DMS 273 treated with DMSO at 0.1 percent for 48 hours (cell line): Measurements from ENCODE around the gene CNTN2.

ENCODE experiments used
- DNase-seq: peaks from one replicate; lab custom pipeline; 2025; lab: John Stamatoyannopoulos, UW

The CNTN2 gene

GRCh38 chr1:205074084-205074483 is 31.1 kb downstream of the CNTN2 start:
- DNase-seq, result no peak

DNA sequence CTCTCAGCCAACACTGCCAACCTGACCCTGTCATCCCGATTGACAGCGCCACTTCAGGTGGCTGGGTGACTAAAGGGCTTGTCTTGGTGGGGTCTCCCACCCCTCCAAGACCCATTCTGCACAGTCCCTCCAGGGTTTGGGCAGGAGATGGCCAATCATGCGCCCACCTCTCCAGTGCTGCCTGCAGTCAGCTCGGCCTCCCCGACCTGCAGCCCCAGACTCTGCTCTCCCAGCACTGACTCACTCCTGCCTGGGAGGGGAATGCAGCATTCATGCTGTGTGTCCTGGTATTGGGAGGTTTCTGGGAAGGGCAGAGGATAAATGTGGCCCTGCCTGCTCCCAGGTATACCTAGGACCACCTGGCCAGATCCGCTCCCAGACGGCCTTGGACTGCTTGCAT is 31.5 kb downstream of the CNTN2 start:
- no peak for DNase-seq

DNA sequence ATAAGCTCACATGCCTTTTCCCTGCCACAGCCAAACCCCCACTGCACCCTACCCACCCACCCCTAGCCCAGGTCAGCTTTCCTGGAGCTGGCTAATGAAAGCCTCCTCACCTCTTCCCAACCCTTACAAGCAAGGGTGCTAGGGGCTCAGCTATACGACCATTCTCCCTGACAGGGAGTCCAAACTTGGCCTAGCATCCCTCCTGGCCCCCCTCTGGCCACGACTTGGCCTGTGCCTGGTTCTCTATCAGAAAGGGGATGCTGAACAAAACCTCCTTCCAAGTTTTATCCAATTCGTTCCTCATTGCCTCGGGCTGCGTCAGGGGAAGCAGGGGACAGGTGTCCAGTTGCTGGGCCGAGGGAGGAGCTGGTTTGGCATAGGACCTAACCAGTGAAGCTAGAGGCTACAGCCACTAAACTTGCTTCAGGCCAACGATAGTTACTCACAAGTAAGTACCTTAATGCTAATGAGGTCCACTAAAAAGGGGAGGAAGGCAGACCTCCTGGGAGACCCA is 32.7 kb downstream of the CNTN2 start:
- DNase-seq, result no peak

GRCh38 chr1:205076245-205076761 is 33.3 kb downstream of the CNTN2 start:
- DNase-seq, result no peak

DNA sequence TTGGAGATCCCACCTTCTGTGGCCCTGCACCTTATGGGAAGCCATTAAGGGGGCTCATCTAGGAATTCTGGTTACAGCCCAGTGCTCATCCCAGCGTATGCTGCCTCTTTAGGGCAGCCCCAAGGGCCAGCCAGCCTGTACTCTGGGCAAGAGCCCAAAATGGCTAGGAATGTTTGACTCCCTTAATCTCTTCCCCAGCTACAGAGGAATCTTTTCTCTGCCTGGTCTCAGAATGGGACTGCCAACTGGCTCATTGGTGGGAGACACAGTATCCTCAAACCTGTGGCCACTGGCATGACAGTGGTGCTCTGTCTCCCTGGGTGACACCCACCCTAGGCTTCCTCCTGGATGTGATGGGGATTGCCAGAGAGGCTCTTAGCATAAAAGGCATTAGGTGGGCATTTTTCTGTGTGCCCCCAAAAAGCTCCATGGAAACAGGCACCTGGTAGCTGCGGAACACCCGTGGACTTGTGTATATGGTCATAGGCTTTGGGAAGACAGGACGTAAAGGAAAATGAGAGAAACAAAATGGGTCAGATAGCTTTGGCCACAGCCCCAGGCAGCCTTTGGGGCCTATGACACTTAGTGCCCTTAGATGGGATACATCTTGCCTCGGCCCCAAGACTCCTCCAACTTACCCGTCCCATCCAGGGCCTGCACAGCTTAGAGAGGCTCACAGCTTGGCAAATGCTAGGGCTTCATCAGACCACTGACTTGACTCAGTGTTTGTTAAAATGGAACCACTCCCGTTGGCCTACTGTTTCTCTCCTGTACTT is 34.3 kb downstream of the CNTN2 start:
- no peak for DNase-seq

DNA sequence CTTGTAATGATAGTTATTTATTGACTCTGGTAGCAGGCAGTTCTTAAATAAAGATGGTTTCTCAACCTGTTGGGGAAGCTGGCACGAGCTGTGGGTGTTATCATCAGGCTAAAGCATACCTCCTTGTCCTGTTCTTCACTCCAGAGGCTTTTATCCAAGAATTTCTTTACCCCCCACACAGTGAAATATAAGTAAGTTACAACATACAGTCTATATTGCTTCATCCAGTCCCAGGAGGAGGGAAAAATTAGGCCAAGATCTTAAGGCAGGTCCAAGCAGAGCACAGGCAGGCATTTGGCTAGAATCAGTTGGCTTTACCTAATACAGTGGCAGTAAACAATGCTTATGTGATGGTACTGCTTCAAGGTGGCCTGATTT is 34.9 kb downstream of the CNTN2 start:
- DNase-seq, result no peak

DNA sequence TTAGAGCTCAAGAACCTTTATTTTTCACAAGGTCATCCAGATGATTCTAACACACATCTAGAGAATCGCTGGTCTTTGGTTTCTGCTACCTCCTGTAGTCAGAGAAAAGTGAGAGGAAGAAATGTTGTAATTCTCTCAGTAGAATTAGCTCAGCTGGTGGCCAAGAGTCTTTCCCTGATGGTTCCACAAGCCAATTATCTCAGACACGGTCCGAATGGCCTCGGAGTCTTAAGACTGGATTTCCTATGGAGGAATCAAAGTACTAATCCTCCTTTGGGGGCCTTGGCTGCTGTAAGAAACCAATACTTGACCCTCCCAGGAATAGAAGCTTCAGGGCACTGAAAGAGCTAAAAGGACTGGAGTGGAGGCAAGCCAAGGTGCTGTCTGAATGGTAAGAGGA is 39.4 kb downstream of the CNTN2 start:
- DNase-seq, result no peak

DNA sequence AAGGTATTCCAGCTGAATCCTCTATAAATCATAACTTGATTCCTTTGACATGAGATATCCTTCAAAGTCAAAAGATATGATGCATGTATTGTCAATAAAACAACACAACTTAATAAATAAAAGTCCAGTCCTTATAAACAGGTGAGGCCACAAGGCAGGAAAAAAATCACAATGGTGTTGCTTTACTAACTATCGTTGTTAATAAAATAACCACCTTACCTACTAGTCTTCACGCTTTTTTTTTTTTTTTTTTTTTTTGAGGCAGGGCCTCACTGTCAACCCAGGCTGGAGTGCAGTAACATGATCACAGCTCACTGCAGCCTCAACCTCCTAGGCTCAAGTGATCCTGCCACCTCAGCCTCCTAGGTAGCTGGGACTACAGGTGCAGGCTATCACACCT is 41.3 kb downstream of the CNTN2 start, which contains the start of gene TMEM81:
Gene TMEM81 (minus strand): TSS at position 101 of the 400 bp plus-strand sequence. CDS start 140 bp downstream, outside the sequence.
- no peak for DNase-seq

DNA sequence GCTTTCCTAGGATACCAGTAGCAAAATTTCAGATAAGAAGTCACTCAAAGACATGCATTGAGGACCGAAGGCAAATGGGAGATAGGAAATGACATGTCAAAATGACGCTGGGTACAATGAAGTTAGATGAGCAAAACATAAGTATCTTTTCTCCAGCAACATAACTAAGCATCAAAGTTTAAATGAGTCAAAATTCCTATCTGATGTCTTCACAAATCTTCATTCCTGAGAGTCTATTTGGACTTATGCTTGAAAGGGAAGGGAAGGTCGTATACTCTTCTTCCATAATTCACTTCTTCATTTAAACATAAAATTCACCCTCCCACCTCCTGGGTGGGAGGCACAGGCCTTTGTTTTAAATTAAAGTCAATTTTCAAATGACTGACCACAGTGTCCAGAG is 45.3 kb downstream of the CNTN2 start:
- no peak for DNase-seq

- DNase-seq, result peak; percentile 22
These were observed 48.2 kb downstream of the CNTN2 start for GRCh38 chr1:205091043-205091740.

GRCh38 chr1:205095422-205095821 is 52.4 kb downstream of the CNTN2 start:
- no peak for DNase-seq

GRCh38 chr1:205098242-205098641 is 55.2 kb downstream of the CNTN2 start:
- DNase-seq, result no peak

DNA sequence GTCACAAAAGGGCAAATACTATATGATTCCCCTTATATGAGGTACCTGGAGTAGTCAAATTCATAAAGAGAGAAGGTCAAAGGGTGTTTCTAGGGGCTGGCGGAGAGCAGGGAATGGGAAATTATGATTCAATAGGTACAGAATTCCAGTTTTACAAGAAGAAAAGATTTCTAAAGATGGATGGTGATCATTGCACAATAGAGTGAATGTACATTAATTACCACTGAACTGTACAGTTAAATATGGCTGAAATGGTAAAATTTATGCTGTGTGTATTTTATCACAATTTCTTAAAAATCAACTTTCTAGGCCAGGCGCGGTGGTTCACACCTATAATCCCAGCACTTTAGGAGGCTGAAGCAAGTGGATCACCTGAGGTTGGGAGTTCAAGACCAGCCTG is 59.4 kb downstream of the CNTN2 start:
- DNase-seq, result no peak

DNA sequence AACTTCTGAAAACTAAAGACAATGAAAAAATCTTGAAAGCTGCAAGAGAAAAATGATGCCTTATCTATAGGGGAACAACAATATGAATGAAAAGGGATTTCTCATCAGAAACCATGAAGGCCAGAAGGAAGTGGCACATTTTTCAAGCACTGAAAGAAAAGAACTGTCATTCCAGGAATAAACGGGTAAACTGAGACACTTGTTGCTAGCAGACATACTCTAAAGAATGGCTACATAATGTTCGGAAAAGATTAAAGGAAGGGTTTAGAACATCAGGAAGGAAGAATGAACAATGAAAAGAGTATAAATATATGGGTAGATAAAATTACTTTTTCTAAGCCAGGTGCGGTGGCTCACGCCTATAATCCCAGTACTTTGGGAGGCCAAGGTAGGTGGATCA is 64.3 kb downstream of the CNTN2 start:
- no peak for DNase-seq

DNA sequence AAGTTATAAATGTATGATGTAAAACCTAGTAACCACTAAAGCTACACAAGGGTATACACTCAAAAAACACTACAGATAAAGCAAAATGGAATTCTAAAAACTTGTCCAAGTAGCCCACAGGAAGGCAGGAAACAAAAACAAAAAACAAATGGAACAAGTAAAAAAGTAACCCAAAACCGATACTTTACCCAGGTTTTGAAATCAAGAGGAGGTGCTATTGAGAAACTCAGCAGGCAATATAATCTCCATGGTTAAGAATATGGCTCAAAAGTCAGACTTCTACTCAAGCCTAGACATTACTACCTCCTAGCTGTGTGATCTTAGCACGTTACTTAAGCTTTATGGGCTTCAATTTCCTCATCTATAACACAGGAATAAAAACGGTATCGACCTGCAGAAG is 65.5 kb downstream of the CNTN2 start:
- DNase-seq, result no peak

DNA sequence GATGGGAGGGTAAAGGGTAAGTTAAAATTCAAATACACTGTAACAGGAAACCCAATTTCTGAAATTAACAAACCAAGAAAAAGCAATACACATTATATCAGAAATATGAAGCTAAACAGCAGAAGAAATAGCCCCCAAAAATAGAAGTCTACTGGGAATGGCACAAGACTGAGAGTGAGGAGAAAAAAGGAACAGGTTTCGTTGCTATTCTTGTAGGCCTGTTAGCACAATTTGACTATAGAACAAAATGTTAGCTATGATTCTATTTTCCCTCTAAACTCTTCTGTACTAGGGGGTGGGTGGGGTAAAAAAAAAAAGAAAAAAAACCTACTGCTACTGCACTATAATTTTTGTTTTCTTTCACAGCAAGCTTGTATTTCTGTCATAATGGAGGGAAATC is 66.3 kb downstream of the CNTN2 start:
- no peak for DNase-seq

DNA sequence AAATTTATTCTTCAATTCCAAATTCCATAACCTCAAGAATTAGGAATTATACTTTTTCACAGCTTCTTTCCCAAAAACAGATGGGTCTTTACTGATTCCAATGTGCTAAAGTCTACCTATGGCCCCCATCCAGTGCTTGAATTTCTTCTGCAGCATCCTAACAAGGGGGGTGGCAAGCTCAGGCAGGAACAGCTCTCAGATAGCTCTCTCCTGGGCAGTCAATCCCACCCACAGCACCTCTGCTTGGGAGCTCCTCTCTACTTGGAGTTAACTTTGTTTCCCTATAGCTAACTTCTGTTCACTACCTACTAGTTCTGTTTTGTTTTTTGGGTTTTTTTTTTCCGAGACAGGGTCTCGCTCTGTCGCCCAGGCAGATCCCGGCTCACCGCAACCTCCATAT is 66.7 kb downstream of the CNTN2 start:
- DNase-seq, result no peak

- no peak for DNase-seq
These were observed 68.3 kb downstream of the CNTN2 start for GRCh38 chr1:205111354-205111753.

- DNase-seq, result no peak
These were observed 75.7 kb downstream of the CNTN2 start for GRCh38 chr1:205118752-205119151.

GRCh38 chr1:205121660-205122488 is 78.9 kb downstream of the CNTN2 start, which contains the start of gene RBBP5:
RBBP5 (minus strand) TSS chr1:205121978; CDS start chr1:205121873, 105 bp downstream.
- DNase-seq, result peak; percentile 95

- DNase-seq, result peak; percentile 30
These were observed 79.5 kb downstream of the CNTN2 start for GRCh38 chr1:205122489-205122882.

GRCh38 chr1:205124726-205125125 is 81.7 kb downstream of the CNTN2 start:
- no peak for DNase-seq
